K562 (cell line): ENCODE results near the gene MINDY3. TPM values are rescaled to one million over a fixed set of nuclear protein-coding genes. Genes with fewer than 3 reads are reported as not detected.
A peak's percentile ranks its signal among the peaks of the same experiment; 100 is the strongest.

ENCODE experiments used
- CHD2 ChIP-seq: IDR thresholded peaks from 2 replicates; pipeline ENCODE4 v1.6.1; 2011; ENCODE audit warnings: low read depth, low read length
- DACH1 ChIP-seq: fragments of 450-650 bp; IDR thresholded peaks from 2 replicates; pipeline ENCODE4 v1.6.1; 2018; ENCODE audit not compliant: partially characterized antibody
- DPF2 ChIP-seq: fragments of 450-650 bp; IDR thresholded peaks from 2 replicates; pipeline ENCODE4 v1.6.1; 2016
- ELF4 ChIP-seq: fragments of 450-650 bp; formaldehyde crosslinking; IDR thresholded peaks from 2 replicates; pipeline ENCODE4 v1.4.0; 2022; ENCODE audit warnings: missing genetic modification characterization
- FOXK1 ChIP-seq: sonication (generic); formaldehyde crosslinking; IDR thresholded peaks from 2 replicates; pipeline ENCODE4 v1.8.0; 2022; ENCODE audit warnings: missing genetic modification reagents, mild to moderate bottlenecking, borderline replicate concordance
- FOXK2 ChIP-seq, 2 experiments: fragments of 450-650 bp; IDR thresholded peaks in 1 of 2; conservative IDR thresholded peaks in 1 of 2; 2 replicates each; pipeline ENCODE4 v1.6.1; 2016; ENCODE audit warnings: low read depth in 2 of 2, mild to moderate bottlenecking in 1 of 2
- FOXP4 ChIP-seq: sonication (generic); formaldehyde crosslinking; IDR thresholded peaks from 2 replicates; pipeline ENCODE4 v1.8.0; 2022; ENCODE audit warnings: mild to moderate bottlenecking, missing genetic modification reagents, borderline replicate concordance
- IRF1 ChIP-seq: sonication (generic); formaldehyde crosslinking; IDR thresholded peaks from 2 replicates; pipeline ENCODE4 v1.8.0; 2022; ENCODE audit warnings: missing genetic modification reagents, mild to moderate bottlenecking, borderline replicate concordance
- MBD2 ChIP-seq: sonication (generic); IDR thresholded peaks from 2 replicates; pipeline ENCODE4 v1.6.1; 2016; ENCODE audit warnings: low read depth, borderline replicate concordance
- NFYB ChIP-seq: IDR thresholded peaks from 2 replicates; pipeline ENCODE4 v1.6.1; 2011; ENCODE audit warnings: mild to moderate bottlenecking, moderate library complexity; ENCODE audit not compliant: insufficient read length; ENCODE audit errors: extremely low read depth
- NR2C2 ChIP-seq, 2 experiments: fragments of 200-800 bp in 1 of 2; sonication (Bioruptor generic) in 1 of 2; sonication (generic) in 1 of 2; formaldehyde crosslinking in 1 of 2; IDR thresholded peaks; 2 replicates each; pipeline versions ENCODE4 v1.6.1 to v1.8.0; 2016 to 2022; ENCODE audit warnings: mild to moderate bottlenecking in 1 of 2, missing compliant biosample characterization in 1 of 2, missing genetic modification characterization in 1 of 2, missing genetic modification reagents in 1 of 2
- NRF1 ChIP-seq, 2 experiments: fragments of 450-650 bp; IDR thresholded peaks in 1 of 2; conservative IDR thresholded peaks in 1 of 2; 2 replicates each; pipeline ENCODE4 v1.6.1; 2014; ENCODE audit warnings: mild to moderate bottlenecking in 2 of 2
- RFX7 ChIP-seq: fragments of 250-450 bp; sonication (Bioruptor Pico); IDR thresholded peaks from 2 replicates; pipeline ENCODE4 v1.5.1; 2021; ENCODE audit warnings: mild to moderate bottlenecking
- RNF2 ChIP-seq: sonication (generic); IDR thresholded peaks from 2 replicates; pipeline ENCODE4 v1.6.1; 2016
- SP2 ChIP-seq: IDR thresholded peaks from 2 replicates; pipeline ENCODE4 v1.6.1; 2011; ENCODE audit warnings: mild to moderate bottlenecking, low read depth, low read length, moderate library complexity; ENCODE audit not compliant: poor library complexity, severe bottlenecking; ENCODE audit errors: extremely low read depth
- TRIM28 ChIP-seq: fragments of 450-650 bp; IDR thresholded peaks from 2 replicates; pipeline ENCODE4 v1.6.1; 2017
- ZNF57 ChIP-seq: fragments of 450-650 bp; formaldehyde crosslinking; IDR thresholded peaks from 2 replicates; pipeline ENCODE4 v1.4.0; 2020; ENCODE audit warnings: mild to moderate bottlenecking, moderate library complexity
- ZNF766 ChIP-seq: fragments of 200-800 bp; sonication (Bioruptor generic); conservative IDR thresholded peaks from 2 replicates; pipeline ENCODE4 v1.6.1; 2016; ENCODE audit warnings: missing genetic modification characterization, missing compliant biosample characterization
- ZNF77 ChIP-seq: fragments of 250-450 bp; sonication (Bioruptor Pico); IDR thresholded peaks from 2 replicates; pipeline ENCODE4 v1.5.0; 2020
- polyA plus RNA-seq, 8 experiments: library from polyadenylated mRNA; depleted of rRNA in 4 of 8; stranded (reverse) in 5 of 8; unstranded in 3 of 8; fragments of >200 nt; fragmentation: Nextera tagmentation in 2 of 8; fragmentation: Illumina TruSeq in 1 of 8; extraction: Ambion mirVana in 2 of 8; extraction: Trizol in 1 of 8; gene quantifications; 2 replicates each; pipeline versions ENCODE4 v1.2.1 to v1.2.3, GENCODE V29; 2011 to 2014; ENCODE audit warnings: inconsistent platforms in 1 of 8, missing spikeins in 1 of 8
- total RNA-seq, 7 experiments: library from RNA; depleted of rRNA in 6 of 7; stranded (reverse); fragments of >200 nt in 6 of 7; fragmentation: Illumina TruSeq in 2 of 7; extraction: Trizol in 2 of 7; gene quantifications; 2 replicates each; pipeline versions ENCODE4 v1.2.1 to v1.2.3, GENCODE V29; 2011 to 2021; ENCODE audit warnings: low replicate concordance in 1 of 7
- TF ChIP-seq, protein P1 (sequence below): fragments of 250-450 bp; sonication (Bioruptor Pico); IDR thresholded peaks from 2 replicates; pipeline ENCODE4 v1.9.0; 2021; ENCODE audit warnings: mild to moderate bottlenecking, inconsistent platforms
- TF ChIP-seq, protein P2 (sequence below): fragments of 250-450 bp; sonication (Bioruptor Pico); IDR thresholded peaks from 2 replicates; pipeline ENCODE4 v1.4.0; 2020; ENCODE audit warnings: mild to moderate bottlenecking, moderate library complexity

The MINDY3 gene
- total and polyA plus RNA-seq, 9 of the 15 experiments (the other 6 are each of a cell fraction or from before 2014, with no cell fraction given) = 14.0 to 35.9 (median 23.6) TPM

- TF ChIP-seq ZNF766 (CRISPR knock-in tag) = no peak
- TF ChIP-seq, protein P1, sequence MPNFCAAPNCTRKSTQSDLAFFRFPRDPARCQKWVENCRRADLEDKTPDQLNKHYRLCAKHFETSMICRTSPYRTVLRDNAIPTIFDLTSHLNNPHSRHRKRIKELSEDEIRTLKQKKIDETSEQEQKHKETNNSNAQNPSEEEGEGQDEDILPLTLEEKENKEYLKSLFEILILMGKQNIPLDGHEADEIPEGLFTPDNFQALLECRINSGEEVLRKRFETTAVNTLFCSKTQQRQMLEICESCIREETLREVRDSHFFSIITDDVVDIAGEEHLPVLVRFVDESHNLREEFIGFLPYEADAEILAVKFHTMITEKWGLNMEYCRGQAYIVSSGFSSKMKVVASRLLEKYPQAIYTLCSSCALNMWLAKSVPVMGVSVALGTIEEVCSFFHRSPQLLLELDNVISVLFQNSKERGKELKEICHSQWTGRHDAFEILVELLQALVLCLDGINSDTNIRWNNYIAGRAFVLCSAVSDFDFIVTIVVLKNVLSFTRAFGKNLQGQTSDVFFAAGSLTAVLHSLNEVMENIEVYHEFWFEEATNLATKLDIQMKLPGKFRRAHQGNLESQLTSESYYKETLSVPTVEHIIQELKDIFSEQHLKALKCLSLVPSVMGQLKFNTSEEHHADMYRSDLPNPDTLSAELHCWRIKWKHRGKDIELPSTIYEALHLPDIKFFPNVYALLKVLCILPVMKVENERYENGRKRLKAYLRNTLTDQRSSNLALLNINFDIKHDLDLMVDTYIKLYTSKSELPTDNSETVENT = no peak
- 0 out of 2 replicates have a peak, but pooled peaks have one; percentile 23 for TF ChIP-seq FOXK1 (CRISPR knock-in tag)
- TF ChIP-seq RNF2 = peak; percentile 31; the same call in 1 of the 2 replicates
- peak; percentile 79 to 87; a peak in 3 of 4 replicates for TF ChIP-seq FOXK2 (conservative IDR thresholded peaks at IDR 0.05 in 1 of 2, IDR thresholded peaks at IDR 0.05 in 1 of 2; ENCODE audit: low read depth in 2 of 2)
- TF ChIP-seq ZNF57 (CRISPR knock-in tag) = no peak
- TF ChIP-seq DPF2 = 0 out of 2 replicates have a peak, but pooled peaks have one; percentile 29
- TF ChIP-seq DACH1 = no peak
- TF ChIP-seq NR2C2 (CRISPR knock-in tag; IDR thresholded peaks at IDR 0.05) = no peak
- peak; percentile 16; the same call in 1 of the 2 replicates for TF ChIP-seq NR2C2 (tag; IDR thresholded peaks at IDR 0.05)
- no peak for TF ChIP-seq SP2
- no peak for TF ChIP-seq RFX7 (CRISPR knock-in tag)
- TF ChIP-seq IRF1 (CRISPR knock-in tag) = no peak
- TF ChIP-seq ZNF77 (CRISPR knock-in tag) = no peak
- TF ChIP-seq TRIM28 = no peak
- no peak for TF ChIP-seq NFYB
- TF ChIP-seq, protein P2, sequence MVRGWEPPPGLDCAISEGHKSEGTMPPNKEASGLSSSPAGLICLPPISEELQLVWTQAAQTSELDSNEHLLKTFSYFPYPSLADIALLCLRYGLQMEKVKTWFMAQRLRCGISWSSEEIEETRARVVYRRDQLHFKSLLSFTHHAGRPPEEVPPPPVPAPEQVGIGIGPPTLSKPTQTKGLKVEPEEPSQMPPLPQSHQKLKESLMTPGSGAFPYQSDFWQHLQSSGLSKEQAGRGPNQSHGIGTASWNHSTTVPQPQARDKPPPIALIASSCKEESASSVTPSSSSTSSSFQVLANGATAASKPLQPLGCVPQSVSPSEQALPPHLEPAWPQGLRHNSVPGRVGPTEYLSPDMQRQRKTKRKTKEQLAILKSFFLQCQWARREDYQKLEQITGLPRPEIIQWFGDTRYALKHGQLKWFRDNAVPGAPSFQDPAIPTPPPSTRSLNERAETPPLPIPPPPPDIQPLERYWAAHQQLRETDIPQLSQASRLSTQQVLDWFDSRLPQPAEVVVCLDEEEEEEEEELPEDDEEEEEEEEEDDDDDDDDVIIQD = no peak
- no peak for TF ChIP-seq CHD2
- no peak for TF ChIP-seq MBD2
- no peak for TF ChIP-seq ELF4 (CRISPR knock-in tag)
- peak in 1 of 2 experiments; percentile 30; a peak in 1 of 4 replicates for TF ChIP-seq NRF1 (conservative IDR thresholded peaks at IDR 0.05 in 1 of 2, IDR thresholded peaks at IDR 0.05 in 1 of 2)
- no peak for TF ChIP-seq FOXP4
Measured at GRCh38 chr10:15877836-15878576, 17.7 kb upstream of the MINDY3 start (continued).
